OCI-LY7 (cell line): ENCODE results near the gene PIEZO1.

Experiments used
- CTCF ChIP-seq: fragments of 200-600 bp; sonication (generic); conservative IDR thresholded peaks from 2 replicates; pipeline ENCODE4 v1.5.1; 2014; ENCODE audit warnings: mild to moderate bottlenecking, antibody characterized with exemption, low read length, moderate library complexity, mixed read lengths
- EZH2phosphoT487 ChIP-seq: fragments of 200-600 bp; sonication (generic); IDR thresholded peaks from 2 replicates; pipeline ENCODE4 v1.6.1; 2018; ENCODE audit warnings: low read depth, borderline replicate concordance, mild to moderate bottlenecking, mixed run types, antibody characterized with exemption, low read length, moderate library complexity, mixed read lengths

GRCh38 chr16:88719267-88719932, 65.6 kb downstream of the PIEZO1 start:
- TF ChIP-seq CTCF = no peak
- TF ChIP-seq EZH2phosphoT487 = no peak
